Fibroblast of villous mesenchyme (primary cell): Measurements from ENCODE around the gene CELF6. TPM values are rescaled to one million over a fixed set of nuclear protein-coding genes. Genes with fewer than 3 reads are reported as not detected.

Experiments
- DNase-seq: peaks from one replicate; pipeline ENCODE4 v3.0.0-alpha.2; 2010; ENCODE audit warnings: low read depth
- H3K4me3 ChIP-seq: 2 replicates; pipeline ENCODE4 v1.5.1; 2011; ENCODE audit warnings: low read depth, mild to moderate bottlenecking, low read length
- total RNA-seq: library from RNA; depleted of rRNA; stranded (reverse); fragments of >200 nt; gene quantifications from 2 replicates; pipeline ENCODE4 v1.2.3, GENCODE V29; 2012
- TF ChIP-seq, protein P1 (sequence below): IDR thresholded peaks from 2 replicates; pipeline ENCODE4 v1.5.1; 2012; ENCODE audit warnings: low read depth, mild to moderate bottlenecking, low read length; ENCODE audit not compliant: insufficient read depth

Gene CELF6
- total RNA-seq, 1 donor: not detected

DNA sequence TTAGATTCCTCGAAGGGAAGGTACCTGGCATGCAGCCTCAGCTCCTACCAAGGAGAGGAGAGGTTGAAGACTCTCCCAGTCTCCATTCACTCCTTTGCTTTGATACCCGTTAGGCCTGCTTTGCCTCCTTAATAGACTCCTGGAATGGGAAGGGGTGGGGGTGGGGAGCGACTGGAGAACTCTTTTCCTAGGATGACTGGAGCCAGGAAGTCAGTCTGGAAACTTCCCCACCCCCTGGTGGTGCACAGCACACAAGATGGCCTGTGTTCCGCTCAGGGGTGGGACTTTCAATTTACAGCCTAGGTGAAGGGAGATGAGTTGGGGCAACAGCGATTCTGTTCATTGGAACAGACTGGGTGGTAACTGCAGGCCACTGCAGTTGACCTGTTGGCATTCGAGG lies 21.4 kb upstream of the CELF6 start:
- H3K4me3 ChIP-seq: no peak overlapping the region
- TF ChIP-seq, protein P1, sequence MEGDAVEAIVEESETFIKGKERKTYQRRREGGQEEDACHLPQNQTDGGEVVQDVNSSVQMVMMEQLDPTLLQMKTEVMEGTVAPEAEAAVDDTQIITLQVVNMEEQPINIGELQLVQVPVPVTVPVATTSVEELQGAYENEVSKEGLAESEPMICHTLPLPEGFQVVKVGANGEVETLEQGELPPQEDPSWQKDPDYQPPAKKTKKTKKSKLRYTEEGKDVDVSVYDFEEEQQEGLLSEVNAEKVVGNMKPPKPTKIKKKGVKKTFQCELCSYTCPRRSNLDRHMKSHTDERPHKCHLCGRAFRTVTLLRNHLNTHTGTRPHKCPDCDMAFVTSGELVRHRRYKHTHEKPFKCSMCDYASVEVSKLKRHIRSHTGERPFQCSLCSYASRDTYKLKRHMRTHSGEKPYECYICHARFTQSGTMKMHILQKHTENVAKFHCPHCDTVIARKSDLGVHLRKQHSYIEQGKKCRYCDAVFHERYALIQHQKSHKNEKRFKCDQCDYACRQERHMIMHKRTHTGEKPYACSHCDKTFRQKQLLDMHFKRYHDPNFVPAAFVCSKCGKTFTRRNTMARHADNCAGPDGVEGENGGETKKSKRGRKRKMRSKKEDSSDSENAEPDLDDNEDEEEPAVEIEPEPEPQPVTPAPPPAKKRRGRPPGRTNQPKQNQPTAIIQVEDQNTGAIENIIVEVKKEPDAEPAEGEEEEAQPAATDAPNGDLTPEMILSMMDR: peak; percentile 23
- peak; percentile 7 for DNase-seq

DNA sequence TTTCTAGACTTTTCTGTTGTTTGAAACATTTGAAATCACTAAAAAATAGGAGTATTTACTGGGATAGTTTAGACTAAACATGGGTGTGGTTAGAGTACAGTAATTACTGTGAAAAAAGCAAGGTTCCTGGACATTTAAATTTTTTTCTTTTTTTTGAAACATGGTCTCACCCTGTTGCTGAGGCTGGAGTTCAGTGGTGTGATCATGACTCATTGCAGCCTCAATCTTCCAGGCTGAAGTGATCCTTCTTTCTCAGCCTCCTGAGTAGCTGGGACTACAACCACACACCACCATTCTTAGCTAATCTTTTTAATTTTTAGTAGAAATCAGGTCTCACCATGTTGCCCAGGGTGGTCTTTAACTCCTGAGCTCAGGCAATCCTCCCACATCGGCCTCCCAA lies 20.4 kb upstream of the CELF6 start:
- TF ChIP-seq, protein P1: no peak
- DNase-seq: peak; percentile 53
- no peak overlapping the region for H3K4me3 ChIP-seq

DNA sequence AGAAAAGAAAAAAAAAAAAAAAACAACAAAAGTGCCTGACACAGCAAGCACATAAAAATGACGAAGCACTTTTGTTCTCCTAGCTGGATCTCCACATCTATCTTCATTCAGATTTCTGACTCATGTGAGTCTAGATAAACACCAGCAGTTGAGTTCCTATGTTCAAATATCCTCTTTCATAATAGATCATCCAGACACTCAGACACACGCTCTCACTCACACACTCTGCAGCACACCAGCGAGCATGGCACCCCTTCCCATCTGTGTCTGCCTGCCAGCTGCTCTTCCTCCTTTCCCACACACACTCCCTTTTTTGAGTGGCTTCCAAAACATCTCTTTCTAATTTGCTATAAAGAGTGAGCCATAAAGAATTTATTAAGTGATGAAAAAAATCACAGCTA lies 19.8 kb upstream of the CELF6 start:
- TF ChIP-seq, protein P1: no peak
- peak; percentile 94 for DNase-seq
- no peak overlapping the region for H3K4me3 ChIP-seq

DNA sequence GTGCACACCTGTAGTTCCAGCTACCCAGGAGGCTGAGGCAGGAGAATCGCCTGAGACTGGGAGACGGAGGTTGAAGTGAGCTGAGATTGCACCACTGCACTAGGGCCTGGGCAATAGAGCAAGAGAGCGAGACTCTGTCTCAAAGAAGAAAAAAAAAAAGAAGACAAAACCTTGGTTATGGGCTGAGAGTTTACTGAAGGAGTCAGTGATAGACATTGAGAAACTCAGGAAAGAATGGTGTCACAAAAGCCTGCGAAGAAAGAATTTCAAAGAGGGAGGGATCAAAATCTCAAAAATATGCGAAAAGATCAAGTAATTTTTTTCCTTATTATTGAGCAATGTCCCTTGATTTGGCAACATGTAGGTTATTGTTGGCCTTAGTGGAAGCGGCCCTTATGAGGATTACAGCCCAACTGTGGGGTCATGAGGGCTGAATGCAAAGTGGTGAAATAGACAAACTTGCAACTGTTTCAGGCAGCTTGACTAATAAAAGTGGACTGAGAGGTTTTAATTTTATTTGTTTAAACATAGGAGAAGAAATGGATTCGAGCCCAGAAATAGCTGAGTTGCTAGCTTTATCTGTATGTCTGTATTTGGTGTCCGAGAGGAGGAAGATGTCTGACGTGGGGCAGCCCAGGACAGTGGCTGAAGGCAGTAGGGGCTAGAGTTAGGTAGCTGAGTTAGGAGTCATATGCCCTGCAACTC lies 18.8 kb upstream of the CELF6 start:
- no peak overlapping the region for H3K4me3 ChIP-seq
- peak; percentile 97 for DNase-seq
- TF ChIP-seq, protein P1: no peak

DNA sequence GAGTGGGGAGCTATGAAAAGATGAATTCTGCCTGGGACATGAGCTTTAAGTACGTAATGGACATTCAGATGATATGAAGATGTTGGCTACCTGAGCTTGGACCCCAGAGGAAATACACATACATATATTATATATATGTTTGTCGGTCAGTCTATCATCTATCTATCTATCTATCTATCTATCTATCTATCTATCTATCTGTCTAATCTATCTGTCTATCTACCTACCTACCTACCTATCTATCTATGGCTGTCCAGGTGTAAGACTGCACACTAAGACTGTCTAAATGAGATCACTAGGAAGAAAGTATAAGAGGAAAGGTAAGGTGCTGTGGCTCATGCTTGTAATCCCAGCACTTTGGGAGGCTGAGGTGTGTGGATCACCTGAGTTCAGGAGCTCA lies 18.2 kb upstream of the CELF6 start:
- H3K4me3 ChIP-seq: no peak overlapping the region
- TF ChIP-seq, protein P1: no peak
- DNase-seq: no peak

DNA sequence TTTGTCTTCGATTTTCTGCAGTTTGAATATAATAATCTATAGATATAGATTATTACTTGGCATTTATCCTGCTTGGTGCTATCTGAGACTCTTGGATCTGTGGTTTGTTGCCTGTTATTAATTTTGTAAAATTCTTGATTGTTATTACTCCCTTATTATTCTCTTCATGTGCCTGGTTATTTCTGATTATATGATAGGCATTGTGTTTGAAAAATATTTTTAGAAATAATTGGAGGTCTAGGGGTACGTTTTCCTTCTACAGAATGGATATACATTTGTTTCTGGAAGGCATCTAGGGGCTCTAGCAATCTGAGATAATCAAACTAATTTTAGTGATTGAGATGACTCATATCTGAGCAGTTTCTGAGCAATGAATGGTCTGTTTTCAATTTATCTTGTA lies 14.9 kb upstream of the CELF6 start:
- no peak overlapping the region for H3K4me3 ChIP-seq
- DNase-seq: no peak
- TF ChIP-seq, protein P1: no peak

DNA sequence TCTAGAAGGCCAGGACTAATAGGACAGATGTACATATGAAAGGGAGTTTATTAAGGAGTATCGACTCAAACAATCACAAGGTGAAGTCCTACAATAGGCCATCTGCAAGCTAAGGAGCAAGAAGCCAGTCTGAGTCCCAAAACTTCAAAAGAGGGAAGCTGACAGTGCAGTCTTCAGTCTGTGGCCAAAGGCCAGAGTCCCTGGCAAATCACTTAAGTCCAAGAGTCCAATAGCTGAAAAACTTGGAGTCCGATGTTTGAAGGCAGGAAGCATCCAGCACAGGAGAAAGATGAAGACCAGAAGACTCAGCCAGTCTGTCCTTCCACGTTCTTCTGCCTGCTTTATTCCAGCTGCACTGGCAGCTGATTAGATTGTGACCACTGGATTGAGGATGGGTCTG lies 11.1 kb upstream of the CELF6 start:
- TF ChIP-seq, protein P1: no peak
- no peak overlapping the region for H3K4me3 ChIP-seq
- no peak for DNase-seq
